Stimulated activated CD8-positive, alpha-beta memory T cell treated with anti-CD3 and anti-CD28 coated beads, Interleukin-7, amount 100 ng/mL, for 48 hours (primary cell): ENCODE data around the gene CTBP2.
"Not testable (repeated sequence)": the region's sequence is repeated elsewhere in the genome, so short reads cannot be mapped to it uniquely, and the experiment has no call there.

Experiments used
- DNase-seq, 2 donors: peaks; one replicate each; pipeline ENCODE4 v3.0.0-alpha.2; 2020; ENCODE audit warnings: low read depth in 1 of 2; ENCODE audit errors: extremely low read depth in 1 of 2

Gene CTBP2

DNA sequence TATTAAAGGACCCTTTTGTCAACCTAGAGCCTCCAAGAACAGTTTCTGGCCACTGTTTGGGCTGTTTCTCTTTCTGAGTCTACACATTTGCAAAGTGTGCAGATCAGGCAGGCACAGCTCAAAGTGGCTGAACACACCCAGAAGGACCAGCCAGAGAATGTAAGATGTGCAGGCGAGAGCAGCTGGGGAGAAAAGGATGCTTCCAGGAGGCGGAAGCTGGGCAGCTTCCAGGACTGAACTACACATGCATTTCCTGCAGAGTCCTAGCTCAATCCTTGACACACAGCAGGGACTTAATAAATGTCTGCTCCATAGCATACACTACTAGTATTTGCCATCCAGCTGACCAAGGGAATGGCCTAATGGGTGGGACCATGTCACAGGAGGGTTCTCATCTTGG, 70.9 kb downstream of the CTBP2 start:
- DNase-seq, result no peak

DNA sequence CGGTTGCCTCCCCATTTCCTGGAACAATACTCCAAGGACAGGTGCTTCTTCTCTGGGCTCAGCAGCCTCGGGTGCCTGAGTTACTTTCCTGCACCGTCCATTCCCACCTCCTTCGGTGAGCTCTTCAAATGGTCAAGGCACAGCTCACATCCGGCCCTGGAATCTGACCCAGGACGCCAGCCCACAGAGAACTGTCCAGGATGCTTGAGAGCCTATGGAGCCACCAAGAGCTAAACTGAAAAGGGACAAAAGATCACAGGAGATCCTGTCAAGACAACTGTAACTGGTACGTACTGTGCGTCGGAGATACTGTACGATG, 72.5 kb downstream of the CTBP2 start:
- no peak for DNase-seq

DNA sequence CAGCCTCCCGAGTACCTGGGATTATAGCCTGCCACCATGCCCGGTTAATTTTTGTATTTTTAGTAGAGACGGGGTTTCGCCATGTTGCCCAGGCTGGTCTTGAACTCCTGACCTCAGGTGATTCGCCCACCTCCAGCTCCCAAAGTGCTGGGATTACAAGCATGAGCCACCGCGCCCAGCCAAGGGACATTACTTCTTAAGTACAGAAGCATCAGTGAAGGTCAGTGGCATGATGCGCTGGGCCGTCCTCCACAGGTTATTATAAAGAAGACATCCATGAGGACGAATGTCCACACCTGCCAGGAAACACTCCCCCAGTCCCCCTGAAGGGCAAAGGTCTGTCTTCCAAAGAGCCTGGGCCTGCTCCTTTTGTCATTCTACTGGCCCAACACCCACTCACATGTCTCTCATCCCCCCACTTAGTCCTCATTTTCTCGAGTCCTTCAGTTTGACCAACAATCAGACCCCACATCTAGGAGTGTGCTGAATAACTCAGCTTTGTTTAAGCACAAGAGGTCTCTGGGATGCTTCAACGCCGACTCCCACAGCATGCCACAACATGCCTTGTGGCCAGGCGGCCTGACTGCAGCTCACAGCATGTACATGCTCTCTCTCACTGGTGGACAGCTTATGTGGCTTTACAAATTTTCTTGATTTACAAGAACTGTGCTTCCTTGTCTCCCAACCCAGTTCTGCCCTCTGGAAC, 73.0 kb downstream of the CTBP2 start:
- no peak for DNase-seq

DNA sequence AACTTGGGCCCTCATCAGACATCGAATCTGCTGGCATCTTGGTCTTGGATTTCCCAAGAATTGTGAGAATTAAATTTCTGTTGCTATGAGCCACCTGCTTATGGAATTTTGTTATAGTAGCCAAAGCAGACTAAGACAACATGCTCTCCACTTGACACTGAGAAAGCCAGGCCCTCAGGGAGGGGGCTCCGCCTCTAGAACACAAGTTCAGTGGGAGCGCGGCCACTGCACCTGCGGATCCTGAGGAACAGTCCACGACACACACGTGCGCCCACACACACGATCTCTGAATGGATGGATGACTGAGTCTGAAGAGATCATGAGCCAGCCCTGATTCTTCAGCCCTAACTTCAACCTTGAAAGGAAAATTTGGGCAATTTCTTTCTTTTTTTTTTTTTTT, 73.7 kb downstream of the CTBP2 start:
- no peak for DNase-seq

DNA sequence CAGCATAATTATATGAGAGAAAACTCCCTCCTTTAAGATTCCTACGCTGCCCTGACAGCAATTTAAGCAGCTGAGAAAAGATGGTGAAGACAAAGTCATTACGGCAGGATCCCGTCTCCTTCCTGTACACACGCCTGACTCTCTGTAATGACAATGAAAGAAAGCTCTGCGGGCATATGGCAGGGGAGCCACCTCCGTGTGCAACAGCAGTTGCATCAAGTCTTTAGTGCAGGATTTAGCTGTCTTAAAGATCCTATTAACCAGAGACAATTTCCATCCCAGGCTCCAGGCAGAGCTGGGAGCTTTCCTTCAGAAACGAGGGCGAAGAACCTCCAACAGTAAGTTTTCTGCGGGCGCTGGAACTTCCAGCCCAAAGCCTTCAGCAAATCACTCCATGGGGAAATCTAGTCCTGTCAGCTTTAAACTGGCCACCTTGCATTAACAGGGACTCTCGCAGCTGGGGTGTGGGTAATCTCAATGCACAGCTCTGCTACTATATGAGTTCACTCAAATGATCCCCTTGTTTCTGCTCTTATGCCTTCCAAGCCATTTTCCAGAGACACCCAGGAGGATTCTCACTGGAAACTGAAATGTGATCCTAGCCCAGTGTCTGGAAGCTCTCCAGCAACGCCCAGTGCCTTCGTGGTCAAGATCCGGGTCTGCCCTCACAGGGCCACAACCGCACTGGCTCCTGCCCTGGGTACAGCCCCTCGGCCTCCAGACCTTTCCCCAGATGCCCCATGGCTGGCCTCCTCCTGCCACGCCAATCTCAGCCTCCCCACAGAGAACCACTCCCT, 74.9 kb downstream of the CTBP2 start:
- DNase-seq, result no peak

DNA sequence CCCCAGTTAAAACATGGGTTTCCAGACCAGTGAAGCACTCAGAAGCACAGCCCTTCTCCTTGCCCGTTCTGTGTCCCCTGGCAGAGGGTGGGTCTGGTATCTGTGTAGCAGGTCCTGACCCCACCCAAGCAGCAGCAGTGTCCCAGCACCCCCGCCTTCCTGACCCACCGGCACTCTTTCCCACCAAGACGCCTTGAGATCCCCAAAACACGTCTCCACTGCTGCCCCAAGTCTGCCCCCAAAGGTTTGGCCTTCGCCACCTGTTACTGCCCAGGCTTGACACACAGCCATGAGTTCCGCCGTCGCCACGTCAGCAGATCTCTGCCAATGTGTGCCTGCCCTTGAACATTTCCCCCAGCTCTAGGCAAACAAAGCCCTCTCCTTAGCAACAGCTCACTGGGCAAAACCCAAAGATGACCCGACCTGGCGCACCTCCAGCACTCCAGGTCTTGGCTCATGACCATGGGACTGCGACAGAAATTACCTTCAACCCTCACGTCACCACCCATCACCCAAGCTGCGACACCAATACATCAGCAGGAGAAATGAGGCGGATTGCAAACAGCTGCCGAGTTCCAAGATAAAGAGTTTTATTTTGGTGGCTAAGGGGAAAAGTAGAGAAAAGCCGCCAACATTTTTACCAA, 75.6 kb downstream of the CTBP2 start:
- DNase-seq, result no peak

DNA sequence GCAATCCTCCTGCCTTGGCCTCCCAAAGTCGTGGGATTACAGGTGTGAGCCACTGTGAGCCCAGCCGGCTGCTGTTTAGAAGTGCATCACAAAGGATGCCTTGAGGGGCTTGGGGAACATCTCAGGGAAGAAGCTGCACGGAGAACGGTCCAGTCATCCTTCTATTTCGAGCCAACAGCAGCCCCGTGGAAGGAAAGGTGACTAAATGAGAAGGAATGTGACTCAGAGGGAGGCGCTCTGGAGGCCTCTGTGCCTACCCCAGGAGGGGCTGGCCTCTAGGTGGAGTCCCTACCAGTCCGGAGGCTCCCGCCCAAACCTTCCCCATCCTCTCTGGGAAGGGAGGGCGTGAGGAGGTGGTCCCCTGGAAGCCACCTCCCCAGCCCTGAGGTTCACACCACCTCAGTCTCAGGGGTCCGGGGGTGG, 76.2 kb downstream of the CTBP2 start:
- no peak for DNase-seq

DNA sequence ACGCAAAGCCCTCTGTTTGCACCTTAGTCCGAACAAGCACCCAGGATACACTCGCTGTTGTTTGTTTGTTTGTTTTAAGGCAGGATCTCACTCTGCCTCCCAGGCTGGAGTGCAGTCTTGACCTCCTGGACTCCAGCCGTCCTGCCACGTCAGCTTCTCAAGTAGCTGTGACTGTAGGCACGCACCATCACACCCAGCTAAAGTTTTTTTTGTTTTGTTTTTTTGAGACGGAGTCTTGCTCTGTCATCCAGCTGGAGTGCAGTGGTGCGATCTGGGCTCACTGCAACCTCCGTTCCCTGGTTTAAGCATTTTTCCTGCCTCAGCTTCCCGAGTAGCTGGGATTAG, 76.8 kb downstream of the CTBP2 start:
- no peak for DNase-seq

DNA sequence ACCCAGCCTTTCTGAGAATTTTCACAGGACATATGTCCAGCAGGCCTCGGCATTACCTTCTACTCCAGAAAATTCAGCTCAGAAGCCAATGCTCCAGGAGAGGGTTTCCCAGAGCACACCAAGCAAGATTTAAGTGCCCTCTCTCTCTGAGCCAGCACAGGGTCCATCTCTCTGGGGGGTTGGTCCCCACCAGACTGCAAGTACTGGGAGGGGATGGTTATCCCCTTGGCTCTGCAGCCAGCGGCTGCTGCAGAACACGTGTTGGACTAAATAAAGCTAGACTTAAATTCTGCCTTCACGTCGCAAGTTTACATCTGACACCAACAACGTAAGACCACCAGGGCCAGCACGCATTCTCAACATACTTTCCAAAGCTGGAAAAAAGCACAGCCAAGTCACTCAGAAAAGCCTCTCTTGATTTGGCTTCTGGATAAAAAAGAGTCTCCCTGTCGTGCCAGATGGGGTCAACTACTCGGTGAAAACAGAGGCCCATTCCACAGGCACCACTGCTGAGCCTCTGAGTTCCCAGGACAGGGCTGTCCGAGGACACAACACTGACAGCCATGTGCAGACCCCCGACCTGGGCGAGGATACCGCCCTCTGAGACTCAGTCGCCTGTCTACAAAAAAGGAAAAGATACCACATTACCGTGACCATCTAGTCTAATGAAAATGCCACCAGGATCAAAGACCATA, 77.3 kb downstream of the CTBP2 start:
- no peak for DNase-seq

DNA sequence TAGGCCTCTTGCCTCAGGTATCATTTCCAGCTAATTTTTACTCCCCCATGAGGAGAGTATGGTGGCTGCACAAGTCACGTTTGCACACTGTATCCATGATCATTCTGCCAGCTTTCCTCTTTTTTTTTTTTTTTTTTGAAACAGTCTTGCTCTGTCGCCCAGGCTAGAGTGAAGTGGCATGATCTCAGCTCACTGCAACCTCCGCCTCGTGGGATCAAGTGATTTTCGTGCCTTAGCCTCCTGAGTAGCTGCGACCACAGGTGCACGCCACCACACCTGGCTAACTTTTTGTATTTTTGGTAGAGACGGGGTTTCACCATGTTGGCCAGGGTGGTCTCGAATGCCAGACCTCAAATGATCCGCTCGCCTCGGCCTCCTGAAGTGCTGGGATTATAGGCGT, 77.9 kb downstream of the CTBP2 start:
- DNase-seq, result not testable (repeated sequence)

DNA sequence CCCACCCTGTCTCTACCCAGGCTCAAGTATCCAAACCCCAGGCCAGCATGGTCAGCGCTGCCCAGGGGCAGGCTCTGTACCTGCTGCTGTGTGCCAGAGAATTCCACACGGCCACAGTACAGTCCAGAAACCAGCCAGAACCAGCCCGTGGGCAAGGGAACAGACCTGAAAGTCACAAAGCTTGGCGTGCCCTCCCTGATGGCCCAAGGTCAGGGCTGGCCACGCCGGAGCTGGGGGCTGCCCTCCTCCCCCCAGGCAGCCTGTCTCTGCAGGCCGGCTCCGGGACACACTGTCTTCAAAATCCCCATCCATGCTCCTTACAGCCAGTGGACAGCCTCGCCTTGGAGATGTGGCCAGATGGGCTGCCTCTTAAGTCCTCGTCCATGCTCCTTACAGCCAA, 78.4 kb downstream of the CTBP2 start:
- DNase-seq, result no peak

DNA sequence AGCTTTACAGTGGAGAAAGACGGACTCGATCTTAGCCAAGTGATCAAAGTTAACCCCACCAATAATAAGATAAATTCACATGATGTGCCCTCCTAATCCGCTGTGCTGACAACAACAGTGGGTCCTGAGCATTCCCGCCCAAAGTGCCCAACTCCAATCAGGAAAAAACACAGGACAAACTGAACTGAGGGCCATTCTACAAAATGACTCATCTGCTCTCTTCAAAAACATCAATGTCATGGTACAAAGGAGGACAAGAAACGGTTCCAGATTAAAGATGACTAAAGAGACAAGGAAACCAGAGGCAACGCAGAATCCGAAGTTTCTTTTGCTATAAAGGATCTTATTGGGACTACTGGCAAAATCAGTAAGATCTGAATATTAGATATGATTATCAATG, 79.4 kb downstream of the CTBP2 start:
- DNase-seq, result no peak

DNA sequence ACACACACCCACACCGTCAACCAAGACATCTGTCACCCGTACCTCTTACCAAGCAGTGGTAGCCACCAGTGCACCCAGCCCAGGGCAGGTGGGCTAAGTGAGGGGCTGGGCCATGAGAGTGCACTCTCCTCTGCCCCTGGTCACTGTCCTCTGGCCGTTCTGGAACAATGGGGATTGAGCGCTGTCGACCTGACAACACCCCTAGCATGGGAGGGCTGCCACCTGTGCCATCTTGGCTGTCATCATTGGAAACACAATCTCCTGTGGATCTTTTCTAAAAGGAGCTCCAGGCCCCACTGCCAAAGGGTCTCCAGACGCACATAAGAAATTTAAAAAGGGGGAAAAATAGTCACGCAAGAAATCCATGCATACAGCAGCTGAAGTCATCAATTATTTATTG, 80.1 kb downstream of the CTBP2 start:
- no peak for DNase-seq

DNA sequence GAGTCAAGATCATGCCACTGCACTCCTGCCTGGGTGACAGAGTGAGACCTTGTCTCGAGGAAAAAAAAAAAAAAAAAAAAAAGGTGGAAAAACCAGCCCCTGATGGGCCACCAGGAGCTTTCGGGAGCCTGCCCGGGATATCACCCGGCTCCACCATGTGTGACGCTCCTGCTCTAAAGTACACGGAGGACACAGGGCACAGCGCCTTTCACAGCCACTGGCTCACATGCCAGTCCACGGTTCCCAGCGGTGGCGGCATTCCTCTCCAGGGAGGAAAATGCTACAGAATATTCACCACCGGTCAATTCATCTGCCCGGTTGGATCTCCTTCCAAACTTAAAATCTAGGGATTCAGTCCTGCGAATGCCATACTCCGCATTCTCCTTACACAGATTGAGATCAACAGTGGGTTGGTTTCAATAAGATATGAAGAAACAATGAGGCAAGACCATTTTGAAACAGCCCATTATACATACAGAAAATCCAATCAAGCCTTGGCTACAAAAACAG, 81.2 kb downstream of the CTBP2 start:
- DNase-seq, result no peak

DNA sequence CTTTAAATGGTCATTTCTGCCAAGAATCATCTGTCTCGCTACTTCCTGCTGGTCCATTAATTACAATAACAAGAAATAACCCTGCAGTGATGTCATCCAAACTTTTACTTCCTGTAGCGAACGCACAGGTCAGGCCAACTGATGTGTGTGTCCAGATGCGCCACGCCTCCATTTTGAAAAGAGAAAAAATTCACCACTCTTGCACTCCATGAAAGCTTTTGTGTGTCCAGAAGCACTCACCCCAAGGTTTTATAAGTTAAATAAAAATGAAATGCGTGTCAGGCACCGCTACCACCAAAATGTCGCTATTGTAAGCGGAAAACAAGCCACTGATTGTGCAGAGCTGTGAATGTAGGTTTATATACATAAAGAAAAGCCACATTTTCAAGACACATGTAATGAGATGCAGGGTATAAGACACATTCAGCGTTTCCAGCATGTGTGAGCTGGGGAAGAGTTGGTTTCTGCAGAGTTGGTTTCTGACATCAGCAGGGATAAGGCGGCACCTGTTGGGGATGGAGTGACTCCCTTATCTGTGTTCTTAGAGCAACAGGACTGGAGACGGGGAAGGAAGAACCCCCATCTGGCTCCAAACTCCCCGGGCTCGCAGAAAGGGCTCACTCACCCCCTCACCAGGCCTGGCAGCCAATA, 83.3 kb downstream of the CTBP2 start:
- no peak for DNase-seq

DNA sequence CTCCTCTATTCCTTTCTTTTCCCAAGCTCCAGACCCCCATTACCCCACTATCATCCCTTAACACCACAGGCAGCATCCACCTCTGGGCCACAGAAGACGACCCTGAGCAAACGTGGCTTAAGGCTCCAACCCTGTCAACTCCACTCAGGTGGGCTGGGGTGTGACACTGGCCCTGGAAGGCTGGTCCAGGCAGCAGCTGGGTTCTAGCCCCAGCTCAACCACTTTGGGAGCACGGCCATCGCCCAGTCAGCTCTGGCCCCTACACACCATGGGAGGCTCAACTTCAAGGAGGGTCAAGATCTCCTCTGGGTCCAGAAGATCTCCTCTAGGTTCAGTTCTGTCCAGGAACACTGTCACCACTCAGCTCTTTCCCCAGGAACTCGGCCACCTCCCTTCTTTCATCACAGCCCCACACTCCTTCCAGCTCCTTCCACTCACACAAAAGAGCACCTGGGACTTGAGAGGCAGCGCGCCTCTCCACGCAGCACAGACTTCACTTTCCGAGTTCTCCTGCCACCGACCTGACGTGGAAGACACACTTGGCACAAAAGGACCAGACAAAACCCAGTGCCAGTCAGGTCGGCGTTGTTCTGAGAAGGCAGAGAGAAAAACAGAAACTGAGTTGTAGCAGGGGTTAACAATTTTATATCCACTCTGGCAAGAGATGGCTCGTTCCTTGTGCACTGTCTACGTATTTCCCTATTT, 84.1 kb downstream of the CTBP2 start:
- no peak for DNase-seq

DNA sequence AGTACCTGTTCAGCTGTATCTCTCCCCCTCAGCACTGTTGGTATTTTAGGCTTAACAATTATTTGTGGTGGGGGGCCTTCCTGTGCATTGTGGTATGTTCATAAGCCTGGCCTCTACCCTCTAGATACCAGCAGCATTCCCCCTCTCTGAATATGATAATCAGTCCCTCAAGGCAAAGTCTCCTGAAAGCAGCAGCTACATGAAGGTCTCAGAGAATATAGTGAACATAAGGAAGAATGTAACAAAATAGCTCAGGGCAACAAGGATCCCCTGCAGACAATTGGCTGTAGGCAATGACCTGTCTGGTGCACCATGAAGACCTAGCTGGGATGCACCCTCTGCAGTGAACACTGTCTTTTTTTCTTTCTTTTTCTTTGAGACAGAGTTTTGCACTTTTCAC, 86.4 kb downstream of the CTBP2 start:
- no peak for DNase-seq

DNA sequence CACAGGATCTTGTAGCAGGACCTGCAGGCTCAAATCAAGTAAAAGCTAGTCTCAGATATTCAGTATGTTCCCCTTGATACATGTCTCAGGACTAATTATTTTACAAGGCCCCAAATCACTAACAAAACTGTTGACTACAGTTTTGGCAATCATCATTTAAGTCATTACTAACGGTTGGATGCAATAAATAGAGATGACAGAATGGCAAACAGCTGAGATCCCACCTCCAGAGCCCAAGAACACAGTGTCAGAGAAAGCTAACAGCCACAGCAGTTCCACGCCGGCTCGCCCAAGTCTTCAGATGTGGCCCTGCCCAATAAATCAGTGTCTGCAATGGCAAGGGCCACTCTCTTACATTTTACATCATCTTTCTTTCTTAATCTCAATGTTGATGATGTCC, 87.6 kb downstream of the CTBP2 start:
- no peak for DNase-seq

DNA sequence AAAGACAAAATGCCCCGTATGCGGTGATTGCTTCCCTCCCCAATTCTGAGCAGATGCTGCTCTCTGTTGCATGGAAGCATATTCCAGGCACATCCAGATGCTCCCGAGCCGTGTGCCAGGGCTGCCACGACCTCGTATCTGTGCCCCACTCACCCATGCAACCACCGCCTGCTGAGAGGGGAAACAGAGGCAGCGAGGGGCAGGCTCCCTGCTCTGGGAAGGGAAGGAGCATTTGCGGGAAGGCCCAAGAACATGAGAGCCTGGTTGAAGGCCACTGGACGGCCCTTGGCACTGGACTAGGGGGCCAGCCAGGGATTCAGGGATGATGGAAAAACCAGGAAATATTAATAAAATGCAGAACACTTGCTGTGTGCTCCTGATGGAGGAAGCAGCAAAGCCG, 89.4 kb downstream of the CTBP2 start:
- DNase-seq, result no peak

DNA sequence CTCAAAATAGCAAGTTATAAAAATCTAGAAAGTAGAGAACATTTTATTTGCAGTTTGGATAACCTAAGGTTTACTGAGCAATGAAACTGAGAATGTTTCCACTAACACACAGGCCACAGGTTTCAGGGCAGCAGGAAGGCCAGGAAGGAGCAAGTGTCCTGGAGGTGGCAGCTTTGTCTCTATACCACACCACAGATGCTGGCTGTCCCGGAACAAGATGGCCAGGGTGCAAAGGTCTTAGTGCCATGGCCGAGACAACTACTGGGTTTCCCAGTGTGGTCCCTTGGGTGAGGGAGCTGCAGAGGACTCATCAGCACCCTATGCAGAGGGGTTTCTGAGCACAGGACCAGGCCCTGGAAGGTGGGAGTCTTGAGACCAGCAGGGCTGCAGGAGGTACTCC, 92.0 kb downstream of the CTBP2 start:
- DNase-seq, result no peak
